ENCODE data around the gene BCO2.

Gene BCO2

DNA sequence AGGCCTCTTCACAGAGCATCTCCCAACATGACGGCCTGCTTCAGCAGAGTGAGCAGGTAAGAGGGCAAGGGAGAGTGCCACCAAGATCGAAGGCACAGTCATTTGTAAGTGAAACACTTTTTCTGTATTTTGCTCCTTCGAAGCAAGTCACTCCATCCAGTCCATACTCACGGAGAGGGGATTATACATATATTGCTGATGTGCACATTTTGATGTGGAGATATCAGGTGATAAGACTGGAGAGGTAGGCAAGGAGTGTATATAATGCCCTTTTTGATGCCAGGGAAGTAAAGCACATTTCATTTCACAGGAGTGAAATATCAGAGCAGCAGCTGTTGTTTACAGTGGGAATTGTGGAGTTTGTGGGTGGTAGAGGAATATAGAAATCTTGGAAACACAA, 62.1 kb downstream of the BCO2 start:
- no peak overlapping the region for H3K27ac ChIP-seq
- no peak for TF ChIP-seq ZFX (IDR thresholded peaks at IDR 0.05)
- TF ChIP-seq, protein P1, sequence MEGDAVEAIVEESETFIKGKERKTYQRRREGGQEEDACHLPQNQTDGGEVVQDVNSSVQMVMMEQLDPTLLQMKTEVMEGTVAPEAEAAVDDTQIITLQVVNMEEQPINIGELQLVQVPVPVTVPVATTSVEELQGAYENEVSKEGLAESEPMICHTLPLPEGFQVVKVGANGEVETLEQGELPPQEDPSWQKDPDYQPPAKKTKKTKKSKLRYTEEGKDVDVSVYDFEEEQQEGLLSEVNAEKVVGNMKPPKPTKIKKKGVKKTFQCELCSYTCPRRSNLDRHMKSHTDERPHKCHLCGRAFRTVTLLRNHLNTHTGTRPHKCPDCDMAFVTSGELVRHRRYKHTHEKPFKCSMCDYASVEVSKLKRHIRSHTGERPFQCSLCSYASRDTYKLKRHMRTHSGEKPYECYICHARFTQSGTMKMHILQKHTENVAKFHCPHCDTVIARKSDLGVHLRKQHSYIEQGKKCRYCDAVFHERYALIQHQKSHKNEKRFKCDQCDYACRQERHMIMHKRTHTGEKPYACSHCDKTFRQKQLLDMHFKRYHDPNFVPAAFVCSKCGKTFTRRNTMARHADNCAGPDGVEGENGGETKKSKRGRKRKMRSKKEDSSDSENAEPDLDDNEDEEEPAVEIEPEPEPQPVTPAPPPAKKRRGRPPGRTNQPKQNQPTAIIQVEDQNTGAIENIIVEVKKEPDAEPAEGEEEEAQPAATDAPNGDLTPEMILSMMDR (conservative IDR thresholded peaks at IDR 0.05): no peak

DNA sequence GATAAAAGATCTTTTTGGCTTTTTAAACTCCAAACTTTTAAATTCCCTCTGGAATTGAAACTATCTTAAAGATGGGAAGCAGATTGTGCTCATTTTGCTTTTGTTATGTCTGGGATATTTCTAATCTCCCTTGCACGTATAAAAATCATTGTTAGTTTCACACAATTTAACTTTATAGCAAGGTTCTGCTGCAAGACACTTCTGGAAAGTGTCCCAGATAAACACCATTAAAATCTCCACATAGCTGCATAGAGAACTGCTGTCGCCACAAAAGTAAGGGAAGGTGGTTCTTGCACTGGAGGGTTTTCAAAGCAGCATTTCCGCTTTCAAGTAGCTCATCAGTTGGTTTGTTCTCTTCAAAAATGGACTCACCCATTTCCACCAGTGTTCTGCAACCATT, 62.7 kb downstream of the BCO2 start:
- H3K27ac ChIP-seq: no peak overlapping the region
- no peak for TF ChIP-seq ZFX (IDR thresholded peaks at IDR 0.05)
- TF ChIP-seq, protein P1 (conservative IDR thresholded peaks at IDR 0.05): no peak

GRCh38 chr11:112241486-112241885, 66.2 kb downstream of the BCO2 start:
- H3K27ac ChIP-seq: no peak overlapping the region
- TF ChIP-seq, protein P1 (conservative IDR thresholded peaks at IDR 0.05): no peak
- TF ChIP-seq ZFX (IDR thresholded peaks at IDR 0.05): no peak

DNA sequence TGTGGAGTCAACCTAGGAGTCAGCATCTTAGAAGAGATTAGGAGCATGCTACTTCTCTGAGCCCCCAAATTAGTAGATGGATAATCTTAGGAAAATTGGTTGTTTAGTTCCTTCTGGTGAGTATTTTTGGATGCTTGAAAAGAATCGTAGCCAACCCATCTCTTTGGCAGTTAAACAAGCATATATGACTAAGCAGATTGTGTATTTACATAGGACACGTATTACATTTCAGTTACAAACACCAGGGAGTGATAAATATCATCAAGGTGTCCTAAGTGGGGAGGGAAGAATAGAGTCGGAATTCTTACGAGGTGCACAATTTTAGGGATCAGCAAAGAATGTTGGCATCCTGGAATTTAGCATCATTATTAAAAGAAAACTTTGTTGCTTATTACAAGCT, 71.9 kb downstream of the BCO2 start:
- TF ChIP-seq, protein P1 (conservative IDR thresholded peaks at IDR 0.05): no peak
- H3K27ac ChIP-seq: no peak overlapping the region

DNA sequence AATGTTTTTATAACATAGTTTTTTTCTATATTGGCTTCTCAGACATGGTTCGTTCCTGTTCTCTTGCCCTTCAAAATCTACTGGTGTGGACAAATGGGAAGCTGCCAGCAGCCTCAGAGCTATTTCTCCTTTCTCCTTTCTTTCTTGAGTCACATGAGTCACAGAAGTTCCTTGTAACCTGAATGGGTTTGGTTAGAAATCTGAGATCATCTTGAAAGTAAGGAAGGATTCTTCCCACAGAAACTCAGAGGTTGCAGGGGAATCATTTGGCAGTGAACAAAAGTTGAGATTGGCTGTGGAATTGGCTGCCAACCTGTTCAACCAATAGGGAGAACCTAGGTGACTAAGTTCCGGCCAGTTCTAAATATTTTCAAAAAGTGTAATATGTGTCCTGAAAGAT, 72.9 kb downstream of the BCO2 start:
- TF ChIP-seq, protein P1 (conservative IDR thresholded peaks at IDR 0.05): no peak
- TF ChIP-seq ZFX (IDR thresholded peaks at IDR 0.05): no peak
- H3K27ac ChIP-seq: no peak overlapping the region

DNA sequence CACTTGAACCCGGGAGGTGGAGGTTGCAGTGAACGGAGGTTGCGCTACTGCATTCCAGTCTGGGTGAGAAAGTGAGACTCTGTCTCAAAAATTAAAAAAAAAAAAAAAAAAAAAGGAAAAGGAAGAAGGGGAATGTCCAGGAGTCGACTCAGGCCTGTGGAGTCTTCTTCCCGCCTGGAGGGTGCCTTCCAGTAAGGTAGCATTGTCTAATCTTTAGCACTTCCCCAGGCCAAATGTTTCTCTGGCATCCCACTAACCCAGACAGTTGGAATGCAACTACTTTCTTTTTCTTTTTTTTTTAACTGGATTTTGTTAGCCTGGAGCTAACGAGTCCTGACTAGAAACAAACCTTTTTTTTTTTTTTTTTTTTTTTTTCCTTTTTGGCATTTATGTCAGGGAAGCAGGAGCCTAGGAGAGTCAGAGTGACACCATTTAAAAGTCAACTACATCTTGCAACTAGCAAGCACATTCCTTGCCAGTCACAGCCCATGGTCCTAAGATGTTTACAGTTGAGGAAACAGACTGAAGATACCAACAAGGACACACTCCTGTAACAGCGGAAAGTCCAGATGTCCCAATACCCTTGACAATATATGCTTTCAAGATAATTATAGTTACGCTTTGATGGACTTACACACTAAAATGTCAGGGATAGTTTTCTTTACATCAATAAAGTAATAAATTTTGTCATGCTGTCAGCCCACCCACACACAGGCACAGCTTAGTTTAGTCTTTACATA, 74.7 kb downstream of the BCO2 start:
- no peak for TF ChIP-seq ZFX (IDR thresholded peaks at IDR 0.05)
- TF ChIP-seq, protein P1 (conservative IDR thresholded peaks at IDR 0.05): no peak

DNA sequence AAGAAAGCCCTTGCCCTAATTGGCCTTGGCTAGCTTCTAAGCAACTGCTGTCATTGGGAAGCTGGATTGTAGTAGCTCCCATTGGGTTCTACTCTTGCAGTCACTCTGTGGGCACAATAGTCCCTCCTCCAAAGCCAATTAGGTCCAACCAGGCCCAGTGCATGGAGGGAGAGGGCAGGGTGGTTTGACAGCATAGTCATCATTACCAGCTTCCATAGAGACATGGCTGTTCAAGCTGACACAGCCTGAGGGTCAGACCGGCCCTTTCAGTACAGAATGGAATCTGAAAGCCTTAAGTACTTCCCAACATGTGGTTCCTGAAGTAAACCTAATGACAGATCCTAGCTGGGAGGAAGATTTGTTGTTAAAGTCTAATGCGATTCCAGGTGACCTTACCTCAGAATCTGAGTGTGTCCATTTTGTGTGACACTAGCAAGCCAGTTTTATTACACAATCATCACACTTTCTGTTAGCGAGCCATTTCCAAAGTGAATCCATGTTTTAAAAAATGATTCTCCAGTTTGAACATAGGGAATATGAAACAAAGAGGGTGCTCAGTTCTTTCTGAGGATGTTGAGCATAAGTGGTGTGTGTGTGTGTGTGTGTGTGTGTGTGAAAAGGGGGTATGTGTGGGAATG, 78.4 kb downstream of the BCO2 start:
- TF ChIP-seq ZFX (IDR thresholded peaks at IDR 0.05): no peak
- TF ChIP-seq, protein P1 (conservative IDR thresholded peaks at IDR 0.05): no peak
- H3K27ac ChIP-seq: no peak overlapping the region

More for the DNA sequence above, 74.7 kb downstream of the BCO2 start:
- H3K27ac ChIP-seq: no peak overlapping the region

Data from C4-2B (cell line).